Prostate gland (tissue), 2 donors: ENCODE data around the gene ASPG. TPM values are rescaled to one million over a fixed set of nuclear protein-coding genes. Genes with fewer than 3 reads are reported as not detected.

Source experiments
- DNase-seq: peaks from one replicate; pipeline ENCODE4 v3.0.0-alpha.2; 2019; ENCODE audit warnings: low spot score
- H3K27ac ChIP-seq, 2 donors: fragments of 200-600 bp; sonication (generic); 2 replicates each; pipeline ENCODE4 v1.5.1; 2017 to 2019
- H3K27me3 ChIP-seq: fragments of 200-600 bp; sonication (generic); replicated peaks from 2 replicates; pipeline ENCODE4 v1.5.1; 2019; ENCODE audit not compliant: insufficient read depth
- H3K36me3 ChIP-seq, 2 donors: fragments of 200-600 bp; sonication (generic); 1 replicate in 1 of 2; 2 replicates in 1 of 2; pipeline versions ENCODE4 v1.5.1 to v1.8.1; 2017 to 2019
- H3K4me1 ChIP-seq: fragments of 200-600 bp; sonication (generic); replicated peaks from 2 replicates; pipeline ENCODE4 v1.5.1; 2019
- H3K4me3 ChIP-seq, 2 donors: fragments of 200-600 bp; sonication (generic); 2 replicates each; pipeline ENCODE4 v1.5.1; 2017 to 2019
- H3K9me3 ChIP-seq: fragments of 200-600 bp; sonication (generic); 2 replicates; pipeline ENCODE4 v1.5.1; 2017
- POLR2A ChIP-seq: fragments of 450-650 bp; IDR thresholded peaks from one replicate; pipeline ENCODE4 v1.6.1; 2016; ENCODE audit warnings: antibody characterized with exemption, mild to moderate bottlenecking
- POLR2AphosphoS5 ChIP-seq: sonication (generic); formaldehyde crosslinking; IDR thresholded peaks from one replicate; pipeline ENCODE4 v1.6.1; 2017; ENCODE audit warnings: antibody characterized with exemption
- WGBS: methylation state at CpG from one replicate; pipeline ENCODE4 v1.1.5; 2018; 5-methylcytosine and 5-hydroxymethylcytosine counted together
- intact Hi-C: fragments of 100-400 bp; cut with DNase I; formaldehyde crosslinking; loops from one replicate; pipeline ENCODE4 v1.14.2; 2022
- total RNA-seq, 2 donors: library from RNA; depleted of rRNA; stranded (reverse); fragments of >200 nt; gene quantifications; one replicate each; pipeline ENCODE4 v1.1.0, GENCODE V29; 2016
- TF ChIP-seq, protein P1 (sequence below), 4 experiments: fragments of 200-600 bp in 2 of 4; fragments of 450-650 bp in 2 of 4; sonication (generic) in 2 of 4; IDR thresholded peaks; 1 replicate in 3 of 4; 2 replicates in 1 of 4; pipeline ENCODE4 v1.5.1; 2016 to 2019; ENCODE audit warnings: antibody characterized with exemption in 4 of 4, mild to moderate bottlenecking in 2 of 4, moderate library complexity in 2 of 4

The ASPG gene
- total RNA-seq, 2 donors from 2014 or later = 2.3 TPM; not detected in 1

GRCh38 chr14:104114421-104115130 is 29.1 kb downstream of the ASPG start:
- no peaks in the 10 kb centered on the region for H3K9me3 ChIP-seq
- intact Hi-C loops = no loop called here
- no peak for DNase-seq
- peaks cover 2% of the 10 kb centered on the region for H3K4me1 ChIP-seq
- no peak overlapping the region for H3K4me3 ChIP-seq
- H3K27ac ChIP-seq = no peak overlapping the region
- no peak for TF ChIP-seq POLR2AphosphoS5
- TF ChIP-seq, protein P1, sequence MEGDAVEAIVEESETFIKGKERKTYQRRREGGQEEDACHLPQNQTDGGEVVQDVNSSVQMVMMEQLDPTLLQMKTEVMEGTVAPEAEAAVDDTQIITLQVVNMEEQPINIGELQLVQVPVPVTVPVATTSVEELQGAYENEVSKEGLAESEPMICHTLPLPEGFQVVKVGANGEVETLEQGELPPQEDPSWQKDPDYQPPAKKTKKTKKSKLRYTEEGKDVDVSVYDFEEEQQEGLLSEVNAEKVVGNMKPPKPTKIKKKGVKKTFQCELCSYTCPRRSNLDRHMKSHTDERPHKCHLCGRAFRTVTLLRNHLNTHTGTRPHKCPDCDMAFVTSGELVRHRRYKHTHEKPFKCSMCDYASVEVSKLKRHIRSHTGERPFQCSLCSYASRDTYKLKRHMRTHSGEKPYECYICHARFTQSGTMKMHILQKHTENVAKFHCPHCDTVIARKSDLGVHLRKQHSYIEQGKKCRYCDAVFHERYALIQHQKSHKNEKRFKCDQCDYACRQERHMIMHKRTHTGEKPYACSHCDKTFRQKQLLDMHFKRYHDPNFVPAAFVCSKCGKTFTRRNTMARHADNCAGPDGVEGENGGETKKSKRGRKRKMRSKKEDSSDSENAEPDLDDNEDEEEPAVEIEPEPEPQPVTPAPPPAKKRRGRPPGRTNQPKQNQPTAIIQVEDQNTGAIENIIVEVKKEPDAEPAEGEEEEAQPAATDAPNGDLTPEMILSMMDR (IDR thresholded peaks at IDR 0.05) = no peak
- TF ChIP-seq POLR2A = no peak
- peaks cover 2% of the 10 kb centered on the region for H3K27me3 ChIP-seq
- WGBS = 83% methylated on average over 20 of the region's 26 CpGs
- no peaks in the 10 kb centered on the region for H3K36me3 ChIP-seq

DNA sequence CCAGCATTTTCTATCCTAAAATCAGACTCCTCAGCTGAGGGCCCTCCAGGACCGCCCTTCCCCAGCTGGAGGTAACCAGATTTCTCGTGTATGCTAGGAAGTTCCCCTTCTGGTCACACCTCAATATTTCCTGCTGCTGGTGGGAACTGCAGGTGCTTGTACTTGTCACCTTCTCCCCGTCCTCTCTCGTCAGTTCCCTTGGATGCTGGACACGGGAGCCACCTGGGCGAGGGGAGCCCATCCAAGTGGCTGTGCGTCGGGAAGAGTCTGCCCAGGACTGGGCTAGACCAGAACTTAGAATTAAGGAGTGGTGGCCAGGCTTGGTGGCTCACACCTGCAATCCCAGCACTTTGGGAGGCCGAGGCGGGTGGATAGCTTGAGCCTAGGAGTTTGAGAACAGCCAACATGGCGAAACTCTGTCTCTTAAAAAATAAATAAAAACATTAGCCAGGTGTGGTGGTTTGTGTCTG is 29.7 kb downstream of the ASPG start:
- peaks cover 2% of the 10 kb centered on the region for H3K27me3 ChIP-seq
- no peaks in the 10 kb centered on the region for H3K9me3 ChIP-seq
- H3K4me1 ChIP-seq = peaks cover 2% of the 10 kb centered on the region
- no peak for TF ChIP-seq POLR2A
- TF ChIP-seq, protein P1 (IDR thresholded peaks at IDR 0.05) = no peak
- no peak for TF ChIP-seq POLR2AphosphoS5
- H3K4me3 ChIP-seq = no peak overlapping the region
- H3K36me3 ChIP-seq = no peaks in the 10 kb centered on the region
- 84% methylated on average over 11 of the region's 11 CpGs for WGBS
- intact Hi-C loops = no loop called here
- H3K27ac ChIP-seq = no peak overlapping the region
- DNase-seq = no peak

GRCh38 chr14:104115691-104116287 is 30.3 kb downstream of the ASPG start:
- peak overlapping the region; percentile 45 to 50 for H3K4me3 ChIP-seq
- intact Hi-C loops = no loop called here
- TF ChIP-seq POLR2A (no peak), POLR2AphosphoS5 (no peak)
- H3K4me1 ChIP-seq = peaks cover 2% of the 10 kb centered on the region
- H3K27me3 ChIP-seq = peaks cover 2% of the 10 kb centered on the region
- no peaks in the 10 kb centered on the region for H3K9me3 ChIP-seq
- WGBS = 97% methylated on average over 6 of the region's 9 CpGs
- H3K36me3 ChIP-seq = no peaks in the 10 kb centered on the region
- DNase-seq = no peak
- no peak overlapping the region for H3K27ac ChIP-seq

DNA sequence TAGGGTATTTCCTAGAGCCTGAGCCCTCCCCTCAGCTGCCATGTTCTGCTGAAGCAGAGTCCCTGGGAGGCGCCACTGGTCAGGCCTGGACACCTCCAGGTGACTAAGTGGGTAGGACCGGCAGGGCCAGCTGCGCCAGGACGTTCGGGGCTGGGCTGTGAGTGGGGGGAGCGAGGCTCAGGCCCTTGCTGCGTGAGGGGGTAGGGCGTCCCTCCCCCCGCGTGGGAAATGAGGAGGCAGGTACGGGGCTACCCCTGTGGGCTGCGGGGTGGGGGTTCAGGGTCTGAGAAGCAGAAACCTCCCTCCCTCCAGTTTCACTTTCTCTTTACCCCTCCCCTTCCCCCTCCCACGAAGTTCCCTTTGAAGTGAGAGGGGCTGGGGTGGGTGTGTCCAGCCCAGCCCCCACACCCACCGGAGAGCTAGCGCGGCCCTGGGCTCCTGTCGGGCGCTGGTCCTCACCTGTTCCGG is 30.8 kb downstream of the ASPG start:
- H3K4me3 ChIP-seq = peak overlapping the region; percentile 45 to 50
- DNase-seq = peak; percentile 36
- peak overlapping the region; percentile 26 to 61 for H3K27ac ChIP-seq
- TF ChIP-seq POLR2A (no peak), POLR2AphosphoS5 (no peak)
- TF ChIP-seq, protein P1 (IDR thresholded peaks at IDR 0.05) = no peak
- WGBS = 6% methylated on average over 19 of the region's 19 CpGs
- H3K9me3 ChIP-seq = no peaks in the 10 kb centered on the region
- no peaks in the 10 kb centered on the region for H3K36me3 ChIP-seq
- peaks cover 2% of the 10 kb centered on the region for H3K27me3 ChIP-seq
- H3K4me1 ChIP-seq = peaks cover 2% of the 10 kb centered on the region
- intact Hi-C loops = no loop called here

DNA sequence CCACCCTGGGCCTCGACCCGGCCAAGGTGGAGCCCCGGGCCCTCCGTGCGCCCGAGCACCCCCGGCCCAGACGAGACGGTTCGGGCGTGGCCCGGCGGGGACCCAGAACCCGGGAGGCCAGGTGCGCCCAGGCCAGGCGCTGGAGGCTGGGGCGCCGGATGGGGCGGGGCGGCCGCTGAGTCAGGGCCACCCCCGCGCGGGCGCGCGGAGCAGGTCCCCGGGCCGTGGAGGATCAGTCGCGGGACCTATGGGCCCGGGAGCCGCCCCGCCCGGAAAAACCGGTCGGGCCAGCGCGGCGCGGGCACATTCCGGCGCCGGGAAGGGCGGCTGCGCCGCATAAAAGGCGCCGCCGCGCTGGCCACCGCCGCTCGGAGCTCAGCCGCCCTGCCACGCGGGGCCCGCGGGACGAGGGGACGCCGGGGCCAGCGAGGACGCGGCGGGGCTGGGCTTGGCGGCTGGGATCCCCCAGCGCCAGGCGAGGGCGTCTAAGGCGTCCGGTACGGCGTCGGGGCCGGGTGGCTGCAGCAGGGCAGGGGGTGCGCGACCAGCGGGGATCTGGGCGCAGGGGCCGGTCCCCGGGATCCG is 31.3 kb downstream of the ASPG start:
- H3K27me3 ChIP-seq = peaks cover 2% of the 10 kb centered on the region
- peak overlapping the region; percentile 26 to 61 for H3K27ac ChIP-seq
- peak; percentile 54 for DNase-seq

More for the DNA sequence above, 31.3 kb downstream of the ASPG start:
- intact Hi-C loops = no loop called here
- peak; percentile 26 for TF ChIP-seq POLR2A
- TF ChIP-seq, protein P1 (IDR thresholded peaks at IDR 0.05) = no peak
- Histone ChIP-seq H3K9me3 (no peaks in the 10 kb centered on the region), H3K4me3 (peak overlapping the region; percentile 45 to 50), H3K36me3 (no peaks in the 10 kb centered on the region), H3K4me1 (peaks cover 2% of the 10 kb centered on the region)
- WGBS = under 1% methylated on average over 37 of the region's 83 CpGs
